Neutrophil (primary cell): ENCODE results near the gene LY9.

Experiments
- H3K27ac ChIP-seq: fragments of 200-600 bp; sonication (generic); 2 replicates; pipeline ENCODE4 v1.5.1; 2016; ENCODE audit warnings: mild to moderate bottlenecking, moderate library complexity
- H3K27me3 ChIP-seq: fragments of 200-600 bp; sonication (generic); 2 replicates; pipeline ENCODE4 v1.6.0; 2016; ENCODE audit warnings: mild to moderate bottlenecking
- H3K36me3 ChIP-seq: fragments of 200-600 bp; sonication (generic); 2 replicates; pipeline ENCODE4 v1.5.1; 2017
- H3K4me1 ChIP-seq, 2 experiments: fragments of 200-600 bp in 1 of 2; sonication (generic) in 1 of 2; 1 replicate in 1 of 2; 2 replicates in 1 of 2; pipeline versions ENCODE4 v1.5.1 to v1.6.1; 2013 to 2016; ENCODE audit warnings: low read depth in 1 of 2, low read length in 1 of 2, mild to moderate bottlenecking in 1 of 2, moderate library complexity in 1 of 2; ENCODE audit not compliant: control insufficient read depth in 1 of 2, insufficient read depth in 1 of 2
- H3K4me3 ChIP-seq, 2 experiments: fragments of 200-600 bp in 1 of 2; sonication (generic) in 1 of 2; 1 replicate in 1 of 2; 2 replicates in 1 of 2; pipeline ENCODE4 v1.5.1; 2013 to 2016; ENCODE audit warnings: low read depth in 1 of 2, low read length in 1 of 2, mild to moderate bottlenecking in 1 of 2, moderate library complexity in 1 of 2
- H3K9me3 ChIP-seq: fragments of 200-600 bp; sonication (generic); 2 replicates; pipeline ENCODE4 v1.5.1; 2016
- TF ChIP-seq, protein P1 (sequence below): fragments of 200-600 bp; sonication (generic); IDR thresholded peaks from 2 replicates; pipeline ENCODE4 v1.5.1; 2016; ENCODE audit warnings: antibody characterized with exemption

LY9 gene

DNA sequence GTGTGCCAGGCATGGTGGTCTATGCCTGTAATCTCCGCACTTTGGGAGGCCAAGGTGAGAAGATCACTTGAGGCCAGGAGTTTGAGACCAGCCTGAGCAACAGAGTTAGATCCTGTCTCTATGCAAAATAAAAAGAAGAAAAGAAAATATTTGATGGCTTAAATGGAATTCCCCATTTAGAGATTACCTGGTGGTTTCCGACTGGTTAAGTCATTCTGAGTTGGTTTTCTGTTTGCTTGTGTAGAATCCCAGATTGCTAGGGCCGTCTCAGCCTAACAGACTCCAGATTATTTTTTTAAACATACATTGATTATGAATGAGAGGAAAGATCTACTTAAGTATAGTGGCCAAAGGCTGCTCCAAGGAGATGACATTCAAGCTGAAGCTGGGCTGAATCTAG, 22.9 kb upstream of the LY9 start:
- H3K9me3 ChIP-seq = no peaks in the 10 kb centered on the region
- no peak overlapping the region for H3K4me3 ChIP-seq
- H3K27ac ChIP-seq = no peak overlapping the region
- peaks cover 3% of the 10 kb centered on the region in 2 experiments for H3K4me1 ChIP-seq
- no peaks in the 10 kb centered on the region for H3K27me3 ChIP-seq
- TF ChIP-seq, protein P1, sequence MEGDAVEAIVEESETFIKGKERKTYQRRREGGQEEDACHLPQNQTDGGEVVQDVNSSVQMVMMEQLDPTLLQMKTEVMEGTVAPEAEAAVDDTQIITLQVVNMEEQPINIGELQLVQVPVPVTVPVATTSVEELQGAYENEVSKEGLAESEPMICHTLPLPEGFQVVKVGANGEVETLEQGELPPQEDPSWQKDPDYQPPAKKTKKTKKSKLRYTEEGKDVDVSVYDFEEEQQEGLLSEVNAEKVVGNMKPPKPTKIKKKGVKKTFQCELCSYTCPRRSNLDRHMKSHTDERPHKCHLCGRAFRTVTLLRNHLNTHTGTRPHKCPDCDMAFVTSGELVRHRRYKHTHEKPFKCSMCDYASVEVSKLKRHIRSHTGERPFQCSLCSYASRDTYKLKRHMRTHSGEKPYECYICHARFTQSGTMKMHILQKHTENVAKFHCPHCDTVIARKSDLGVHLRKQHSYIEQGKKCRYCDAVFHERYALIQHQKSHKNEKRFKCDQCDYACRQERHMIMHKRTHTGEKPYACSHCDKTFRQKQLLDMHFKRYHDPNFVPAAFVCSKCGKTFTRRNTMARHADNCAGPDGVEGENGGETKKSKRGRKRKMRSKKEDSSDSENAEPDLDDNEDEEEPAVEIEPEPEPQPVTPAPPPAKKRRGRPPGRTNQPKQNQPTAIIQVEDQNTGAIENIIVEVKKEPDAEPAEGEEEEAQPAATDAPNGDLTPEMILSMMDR = no peak
- no peaks in the 10 kb centered on the region for H3K36me3 ChIP-seq

DNA sequence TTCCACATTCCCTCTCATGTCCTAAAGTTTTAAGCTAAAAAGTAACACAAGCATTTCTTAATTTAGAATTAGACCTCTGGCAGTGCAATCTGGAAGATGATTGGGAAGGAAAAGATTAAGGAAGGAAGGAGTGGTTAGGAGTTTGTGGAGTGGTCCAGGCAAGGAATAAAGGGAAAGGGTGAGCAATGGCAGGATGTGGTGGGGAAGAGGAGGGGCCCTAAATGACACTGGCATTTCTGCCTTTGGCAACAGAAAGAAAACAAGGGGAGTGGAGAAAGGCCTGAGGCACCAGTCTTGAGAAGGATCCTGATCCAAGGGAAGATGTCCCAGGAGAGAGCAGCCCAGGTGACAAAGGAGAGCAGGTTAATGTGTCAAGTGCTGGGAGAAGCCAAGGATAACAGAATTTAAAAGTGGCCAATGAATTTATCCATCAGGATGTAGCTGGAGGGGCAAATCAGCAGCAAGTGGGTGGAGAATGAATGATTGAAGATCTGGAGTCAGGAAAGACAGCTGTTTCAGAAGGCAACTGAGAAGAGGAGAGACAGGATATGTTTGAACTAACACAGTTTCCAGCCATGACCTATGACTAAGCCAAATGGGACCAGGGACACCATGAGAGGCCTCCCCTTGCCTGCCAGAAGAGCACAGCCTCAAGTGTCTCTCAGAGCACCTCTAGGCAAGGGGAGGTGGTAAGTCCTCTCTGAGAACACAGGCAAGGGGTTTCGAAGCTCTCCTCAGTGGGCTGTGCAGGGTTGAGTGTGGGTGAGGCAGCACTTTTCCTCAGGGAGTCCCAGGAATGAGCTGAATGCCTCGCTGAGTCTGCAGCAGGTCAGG, 20.9 kb upstream of the LY9 start:
- H3K27ac ChIP-seq = no peak overlapping the region
- TF ChIP-seq, protein P1 = no peak
- no peaks in the 10 kb centered on the region for H3K36me3 ChIP-seq
- no peak overlapping the region for H3K4me3 ChIP-seq
- no peaks in the 10 kb centered on the region for H3K27me3 ChIP-seq
- H3K4me1 ChIP-seq = no peaks in the 10 kb centered on the region
- no peaks in the 10 kb centered on the region for H3K9me3 ChIP-seq

DNA sequence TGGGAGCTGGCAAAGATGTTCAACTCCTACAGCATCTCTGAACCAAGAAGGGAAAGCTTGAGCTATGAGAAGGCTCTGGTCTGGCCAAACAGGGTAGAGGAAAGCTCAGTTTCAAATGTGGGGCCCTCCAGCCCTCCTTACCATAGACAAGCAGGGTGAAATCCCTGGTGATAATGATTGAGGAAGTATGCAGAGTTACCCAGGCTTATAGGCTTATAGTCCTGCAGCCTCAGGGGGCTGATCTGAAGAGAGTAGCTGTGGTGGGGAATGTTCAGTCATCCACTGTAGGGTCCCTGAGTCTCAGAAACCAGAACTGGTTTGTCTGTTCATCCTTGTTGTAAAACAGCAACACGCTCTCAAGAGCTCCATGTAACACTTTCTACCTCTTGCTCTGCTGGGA, 19.8 kb upstream of the LY9 start:
- Histone ChIP-seq H3K36me3 (no peaks in the 10 kb centered on the region), H3K4me3 (no peak overlapping the region), H3K27ac (no peak overlapping the region), H3K4me1 (no peaks in the 10 kb centered on the region), H3K27me3 (no peaks in the 10 kb centered on the region), H3K9me3 (no peaks in the 10 kb centered on the region)
- TF ChIP-seq, protein P1 = no peak

DNA sequence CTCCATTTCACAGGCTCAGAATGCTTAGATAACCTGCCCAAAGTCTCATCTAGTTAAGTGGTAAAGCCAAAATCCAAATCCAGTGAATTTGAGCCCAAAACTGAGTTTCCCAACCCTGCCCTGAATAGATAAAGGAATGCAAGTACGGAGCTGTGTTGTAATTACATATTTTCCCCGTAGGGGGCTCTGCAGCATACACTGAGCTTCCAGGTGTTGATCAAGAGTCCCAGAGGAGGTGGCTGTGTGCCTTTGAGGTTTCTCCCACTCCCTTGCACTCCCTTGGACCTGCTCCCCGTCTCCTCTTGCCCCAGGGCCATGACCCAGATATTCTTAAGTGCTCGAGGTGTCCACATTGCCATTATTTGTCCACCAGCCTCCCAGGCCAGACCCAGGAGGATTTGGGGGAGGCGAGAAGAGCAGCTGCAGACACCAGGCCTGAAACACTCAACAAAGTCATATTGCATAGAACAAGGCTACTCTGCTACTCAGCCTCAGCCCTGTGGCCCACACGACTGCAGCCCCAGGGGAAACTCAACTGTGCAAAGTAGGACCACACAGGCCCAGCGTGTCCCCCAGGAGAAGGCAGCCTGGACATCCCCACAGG, 18.4 kb upstream of the LY9 start:
- Histone ChIP-seq H3K4me1 (no peaks in the 10 kb centered on the region), H3K27me3 (no peaks in the 10 kb centered on the region), H3K36me3 (no peaks in the 10 kb centered on the region), H3K4me3 (no peak overlapping the region), H3K9me3 (no peaks in the 10 kb centered on the region), H3K27ac (no peak overlapping the region)
- TF ChIP-seq, protein P1 = peak; percentile 28

DNA sequence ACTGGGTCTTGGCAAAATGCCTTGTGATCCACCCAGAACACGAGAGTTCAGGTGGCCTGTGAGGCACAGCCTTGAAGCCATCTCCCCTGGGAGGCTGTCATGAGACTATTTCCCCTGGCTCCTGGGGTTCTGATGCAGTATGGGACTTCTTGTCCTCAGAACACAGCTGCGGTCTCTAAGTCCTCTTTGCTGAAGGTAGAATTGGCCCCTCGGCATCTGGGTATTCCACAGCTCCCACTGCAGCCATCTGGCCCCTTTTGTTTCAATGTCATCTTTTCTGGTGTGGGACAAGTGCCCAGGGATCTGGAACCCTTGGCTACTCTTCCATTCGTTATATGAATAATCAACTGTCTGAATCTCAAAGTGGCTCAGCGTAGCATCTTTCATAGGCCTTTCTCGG, 17.0 kb upstream of the LY9 start:
- no peaks in the 10 kb centered on the region for H3K27me3 ChIP-seq
- no peaks in the 10 kb centered on the region for H3K4me1 ChIP-seq
- TF ChIP-seq, protein P1 = no peak
- H3K4me3 ChIP-seq = no peak overlapping the region
- H3K27ac ChIP-seq = no peak overlapping the region
- no peaks in the 10 kb centered on the region for H3K9me3 ChIP-seq
- no peaks in the 10 kb centered on the region for H3K36me3 ChIP-seq
